Spleen (tissue), 7 donors: ENCODE results near the gene CDK2.
"Not testable (repeated sequence)": the region's sequence is repeated elsewhere in the genome, so short reads cannot be mapped to it uniquely, and the experiment has no call there.

Experiments
- POLR2A ChIP-seq, 3 donors: fragments of 450-650 bp; IDR thresholded peaks; one replicate each; pipeline ENCODE4 v1.5.1; 2017; ENCODE audit warnings: antibody characterized with exemption in 3 of 3, mild to moderate bottlenecking in 1 of 3
- POLR2AphosphoS5 ChIP-seq, 3 donors: sonication (generic); formaldehyde crosslinking; IDR thresholded peaks; one replicate each; pipeline ENCODE4 v1.5.1; 2017; ENCODE audit warnings: antibody characterized with exemption in 3 of 3
- TF ChIP-seq, protein P1 (sequence below), 11 experiments: fragments of 200-600 bp in 7 of 11; fragments of 450-650 bp in 4 of 11; sonication (generic) in 4 of 11; IDR thresholded peaks in 8 of 11; conservative IDR thresholded peaks in 3 of 11; 1 replicate in 7 of 11; 2 replicates in 4 of 11; pipeline versions ENCODE4 v1.4.0 to v1.8.0; 2016 to 2021; ENCODE audit warnings: antibody characterized with exemption in 11 of 11, inconsistent platforms in 4 of 11, mild to moderate bottlenecking in 1 of 11
- donor health status: DM: no; HTN: no; CAD: no; lungs with moderate emphysema.
- donor health status: DM: no; HTN: no; CAD: no.
- donor health status: DM: no; HTN: no; CAD: no.

DNA sequence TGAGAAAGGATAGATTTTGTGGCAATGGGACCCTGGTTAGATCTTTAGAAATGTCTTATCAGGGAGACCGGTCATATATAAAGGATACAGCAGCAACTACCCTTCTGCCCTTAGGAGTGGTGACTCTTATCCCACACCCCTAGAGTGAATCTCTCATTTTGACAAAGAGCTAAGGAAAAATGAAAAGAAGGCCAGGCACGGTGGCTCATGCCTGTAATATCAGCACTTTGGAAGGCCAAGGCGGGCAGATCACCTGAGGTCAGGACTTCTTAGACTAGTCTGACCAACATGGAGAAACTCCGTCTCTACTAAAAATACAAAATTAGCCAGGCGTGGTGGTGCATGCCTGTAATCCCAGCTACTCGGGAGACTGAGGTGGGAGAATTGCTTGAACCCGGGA is 19.3 kb downstream of the CDK2 start:
- TF ChIP-seq POLR2AphosphoS5, POLR2A (IDR thresholded peaks at IDR 0.05): not testable (repeated sequence)
- TF ChIP-seq, protein P1, sequence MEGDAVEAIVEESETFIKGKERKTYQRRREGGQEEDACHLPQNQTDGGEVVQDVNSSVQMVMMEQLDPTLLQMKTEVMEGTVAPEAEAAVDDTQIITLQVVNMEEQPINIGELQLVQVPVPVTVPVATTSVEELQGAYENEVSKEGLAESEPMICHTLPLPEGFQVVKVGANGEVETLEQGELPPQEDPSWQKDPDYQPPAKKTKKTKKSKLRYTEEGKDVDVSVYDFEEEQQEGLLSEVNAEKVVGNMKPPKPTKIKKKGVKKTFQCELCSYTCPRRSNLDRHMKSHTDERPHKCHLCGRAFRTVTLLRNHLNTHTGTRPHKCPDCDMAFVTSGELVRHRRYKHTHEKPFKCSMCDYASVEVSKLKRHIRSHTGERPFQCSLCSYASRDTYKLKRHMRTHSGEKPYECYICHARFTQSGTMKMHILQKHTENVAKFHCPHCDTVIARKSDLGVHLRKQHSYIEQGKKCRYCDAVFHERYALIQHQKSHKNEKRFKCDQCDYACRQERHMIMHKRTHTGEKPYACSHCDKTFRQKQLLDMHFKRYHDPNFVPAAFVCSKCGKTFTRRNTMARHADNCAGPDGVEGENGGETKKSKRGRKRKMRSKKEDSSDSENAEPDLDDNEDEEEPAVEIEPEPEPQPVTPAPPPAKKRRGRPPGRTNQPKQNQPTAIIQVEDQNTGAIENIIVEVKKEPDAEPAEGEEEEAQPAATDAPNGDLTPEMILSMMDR (IDR thresholded peaks at IDR 0.05 in 8 of 11, conservative IDR thresholded peaks at IDR 0.05 in 3 of 11) = not testable (repeated sequence)
